NOMO-1 treated with DMSO at 0.1 percent for 48 hours (cell line): Measurements from ENCODE around the gene TADA1.

Experiments used
- DNase-seq: peaks from one replicate; lab custom pipeline; 2025; ENCODE audit not compliant: unreplicated experiment; lab: John Stamatoyannopoulos, UW

The TADA1 gene

GRCh38 chr1:166875734-166876539 lies at the start of gene TADA1:
TADA1 (minus strand) TSS chr1:166876264; CDS start chr1:166876233, 31 bp downstream.
- DNase-seq, result peak; percentile 99

GRCh38 chr1:166924823-166925541 lies 48.9 kb upstream of the TADA1 start:
- no peak for DNase-seq

- no peak for DNase-seq
These were observed 44.8 kb upstream of the TADA1 start for GRCh38 chr1:166920561-166921475.

- no peak for DNase-seq
These were observed 42.9 kb upstream of the TADA1 start for GRCh38 chr1:166918956-166919316.

- DNase-seq, result no peak
These were observed 42.3 kb upstream of the TADA1 start for GRCh38 chr1:166918088-166918955.

GRCh38 chr1:166915941-166916340 lies 39.9 kb upstream of the TADA1 start:
- no peak for DNase-seq

- no peak for DNase-seq
These were observed 39.0 kb upstream of the TADA1 start for GRCh38 chr1:166915042-166915441.

GRCh38 chr1:166914111-166914510 lies 38.0 kb upstream of the TADA1 start:
- no peak for DNase-seq

- no peak for DNase-seq
These were observed 35.6 kb upstream of the TADA1 start for GRCh38 chr1:166911624-166912023.

GRCh38 chr1:166910396-166910994 lies 34.4 kb upstream of the TADA1 start:
- peak; percentile 83 for DNase-seq

GRCh38 chr1:166908942-166909341 lies 32.9 kb upstream of the TADA1 start:
- no peak for DNase-seq

GRCh38 chr1:166907763-166908162 lies 31.7 kb upstream of the TADA1 start:
- DNase-seq, result peak; percentile 40

GRCh38 chr1:166907051-166907450 lies 31.0 kb upstream of the TADA1 start:
- DNase-seq, result no peak

- DNase-seq, result no peak
These were observed 30.6 kb upstream of the TADA1 start for GRCh38 chr1:166906647-166907046.

- DNase-seq, result no peak
These were observed 29.8 kb upstream of the TADA1 start for GRCh38 chr1:166905900-166906299.

GRCh38 chr1:166905136-166905535 lies 29.1 kb upstream of the TADA1 start:
- DNase-seq, result no peak

- no peak for DNase-seq
These were observed 27.2 kb upstream of the TADA1 start for GRCh38 chr1:166903232-166903631.

- peak; percentile 97 for DNase-seq
These were observed 26.2 kb upstream of the TADA1 start for GRCh38 chr1:166902279-166902678.

GRCh38 chr1:166900987-166901386 lies 24.9 kb upstream of the TADA1 start:
- no peak for DNase-seq

- DNase-seq, result no peak
These were observed 23.7 kb upstream of the TADA1 start for GRCh38 chr1:166899769-166900168.
